WTC11 (cell line): ENCODE measurements around the gene PELI3. TPM values are rescaled to one million over a fixed set of nuclear protein-coding genes. Genes with fewer than 3 reads are reported as not detected.

Source experiments
- ATAC-seq: fragments of 200-7000 bp; cut with Tn5 transposase; 2 replicates; pipeline ENCODE4 v1.10.0; 2021; ENCODE audit warnings: mild to moderate bottlenecking, moderate library complexity
- CTCF ChIA-PET: fragments of 300-600 bp; sonication (Branson Sonifier 250); formaldehyde crosslinking; loops from one replicate; lab custom pipeline; 2021; ENCODE audit warnings: antibody characterized with exemption; lab: Charles Lee
- POLR2A ChIA-PET: fragments of 350-600 bp; sonication (Branson Sonifier 250); formaldehyde crosslinking; loops from one replicate; lab custom pipeline; 2021; ENCODE audit warnings: antibody characterized with exemption; lab: Charles Lee
- DNase-seq: peaks from one replicate; pipeline ENCODE4 v3.0.0; 2021; ENCODE audit warnings: low spot score
- H3K27ac Mint-ChIP-seq: 2 replicates; pipeline ENCODE4 v1.8.0; 2021; ENCODE audit warnings: mixed read lengths
- H3K27me3 Mint-ChIP-seq: 2 replicates; pipeline ENCODE4 v1.8.0; 2021; ENCODE audit warnings: low read depth, mild to moderate bottlenecking, moderate library complexity, mixed read lengths
- H3K36me3 Mint-ChIP-seq: 2 replicates; pipeline ENCODE4 v1.8.0; 2021; ENCODE audit warnings: mixed read lengths
- H3K4me1 Mint-ChIP-seq: 2 replicates; pipeline ENCODE4 v1.8.0; 2022; ENCODE audit warnings: mixed read lengths
- H3K4me3 Mint-ChIP-seq: 2 replicates; pipeline ENCODE4 v1.8.0; 2021; ENCODE audit warnings: mild to moderate bottlenecking, moderate library complexity, mixed read lengths
- H3K9me3 Mint-ChIP-seq: 2 replicates; pipeline ENCODE4 v1.8.0; 2021; ENCODE audit warnings: mixed read lengths
- ATF1 ChIP-seq: sonication (generic); formaldehyde crosslinking; IDR thresholded peaks from 2 replicates; pipeline ENCODE4 v1.8.1; 2023; ENCODE audit warnings: mild to moderate bottlenecking, moderate library complexity, missing genetic modification reagents
- ATF2 ChIP-seq: sonication (generic); formaldehyde crosslinking; IDR thresholded peaks from 2 replicates; pipeline ENCODE4 v1.8.1; 2022; ENCODE audit warnings: low read depth, missing genetic modification reagents, borderline replicate concordance
- ATF6 ChIP-seq: sonication (generic); formaldehyde crosslinking; IDR thresholded peaks from 2 replicates; pipeline ENCODE4 v1.8.1; 2023; ENCODE audit warnings: mild to moderate bottlenecking, missing genetic modification reagents
- CBFB ChIP-seq: sonication (generic); formaldehyde crosslinking; IDR thresholded peaks from 2 replicates; pipeline ENCODE4 v1.8.1; 2022; ENCODE audit warnings: mild to moderate bottlenecking, low read depth, missing genetic modification reagents
- CDX4 ChIP-seq: fragments of 250-450 bp; sonication (Bioruptor Pico); IDR thresholded peaks from 2 replicates; pipeline ENCODE4 v1.9.0; 2021; ENCODE audit warnings: moderate library complexity, mild to moderate bottlenecking, inconsistent platforms, borderline replicate concordance
- E2F1 ChIP-seq: sonication (generic); formaldehyde crosslinking; IDR thresholded peaks from 2 replicates; pipeline ENCODE4 v1.8.0; 2022; ENCODE audit warnings: mild to moderate bottlenecking, missing genetic modification reagents
- E2F5 ChIP-seq: sonication (generic); formaldehyde crosslinking; IDR thresholded peaks from 2 replicates; pipeline ENCODE4 v1.8.1; 2022; ENCODE audit warnings: mild to moderate bottlenecking, moderate library complexity, missing genetic modification reagents
- EMX1 ChIP-seq: fragments of 250-450 bp; sonication (Bioruptor Pico); IDR thresholded peaks from 2 replicates; pipeline ENCODE4 v1.8.0; 2021; ENCODE audit warnings: mild to moderate bottlenecking
- FOXP4 ChIP-seq: sonication (generic); formaldehyde crosslinking; IDR thresholded peaks from 2 replicates; pipeline ENCODE4 v1.8.0; 2022; ENCODE audit warnings: mild to moderate bottlenecking, missing genetic modification reagents
- HMGA2 ChIP-seq: fragments of 250-450 bp; sonication (Bioruptor Pico); IDR thresholded peaks from 2 replicates; pipeline ENCODE4 v1.4.0; 2021; ENCODE audit warnings: mild to moderate bottlenecking, moderate library complexity
- IRF1 ChIP-seq: sonication (generic); formaldehyde crosslinking; IDR thresholded peaks from 2 replicates; pipeline ENCODE4 v1.8.0; 2023; ENCODE audit warnings: missing genetic modification reagents
- KAT7 ChIP-seq: sonication (generic); formaldehyde crosslinking; IDR thresholded peaks from 2 replicates; pipeline ENCODE4 v1.8.1; 2023; ENCODE audit warnings: missing genetic modification reagents, mild to moderate bottlenecking, borderline replicate concordance
- MYBL2 ChIP-seq: sonication (generic); formaldehyde crosslinking; IDR thresholded peaks from 2 replicates; pipeline ENCODE4 v1.8.1; 2023; ENCODE audit warnings: mild to moderate bottlenecking, moderate library complexity, missing genetic modification reagents
- NFYB ChIP-seq: sonication (generic); formaldehyde crosslinking; conservative IDR thresholded peaks from 2 replicates; pipeline ENCODE4 v1.8.0; 2022; ENCODE audit warnings: low read depth, missing genetic modification reagents
- NR1H2 ChIP-seq: sonication (generic); formaldehyde crosslinking; IDR thresholded peaks from 2 replicates; pipeline ENCODE4 v1.9.0; 2021; ENCODE audit warnings: mild to moderate bottlenecking, moderate library complexity, missing genetic modification reagents
- SMAD4 ChIP-seq: sonication (generic); formaldehyde crosslinking; IDR thresholded peaks from 2 replicates; pipeline ENCODE4 v1.8.0; 2022; ENCODE audit warnings: mild to moderate bottlenecking, missing genetic modification reagents
- TP53 ChIP-seq: sonication (generic); formaldehyde crosslinking; IDR thresholded peaks from 2 replicates; pipeline ENCODE4 v1.8.1; 2023; ENCODE audit warnings: mild to moderate bottlenecking, missing genetic modification reagents
- ZNF138 ChIP-seq: sonication (generic); formaldehyde crosslinking; conservative IDR thresholded peaks from 2 replicates; pipeline ENCODE4 v1.8.1; 2022; ENCODE audit warnings: mild to moderate bottlenecking, moderate library complexity, missing genetic modification reagents
- ZNF219 ChIP-seq: sonication (generic); formaldehyde crosslinking; IDR thresholded peaks from 2 replicates; pipeline ENCODE4 v1.8.0; 2023; ENCODE audit warnings: missing genetic modification reagents, mild to moderate bottlenecking, borderline replicate concordance
- ZNF281 ChIP-seq: sonication (generic); formaldehyde crosslinking; IDR thresholded peaks from 2 replicates; pipeline ENCODE4 v1.8.0; 2023; ENCODE audit warnings: mild to moderate bottlenecking, missing genetic modification reagents
- ZNF425 ChIP-seq: fragments of 250-450 bp; sonication (Bioruptor Pico); conservative IDR thresholded peaks from 2 replicates; pipeline ENCODE4 v1.9.0; 2021; ENCODE audit warnings: mild to moderate bottlenecking
- total RNA-seq: library from RNA; stranded (reverse); gene quantifications from 3 replicates; pipeline ENCODE4 v1.2.3, GENCODE V29; 2021

Gene PELI3
- total RNA-seq, 1 experiment from 2014 or later: 7.8 TPM

- ChIA-PET CTCF (interaction anchor here (0.6 to 3.0 kb wide), 30 partner anchors 9 to 542 kb away, joined by 3 to 56 read pairs (median 8); partner anchors contain the start of genes ACTN3, BBS1, CCDC87 and CCS), POLR2A (interaction anchor here (0.5 to 1.8 kb wide), 22 partner anchors 10 to 364 kb away, joined by 3 to 22 read pairs (median 5); partner anchors contain the start of genes ACTN3, MRPL11, NPAS4 and PELI3)
- Mint-ChIP-seq H3K4me3 (peak overlapping the region; percentile 95), H3K27me3 (no peaks in the 10 kb centered on the region), H3K9me3 (no peaks in the 10 kb centered on the region), H3K27ac (peak overlapping the region; percentile 95), H3K4me1 (peaks cover 26% of the 10 kb centered on the region), H3K36me3 (peaks cover 11% of the 10 kb centered on the region)
- ATAC-seq: peak; percentile 33
- peak; percentile 36 for DNase-seq
- 0 out of 2 replicates have a peak, but pooled peaks have one; percentile 32 for TF ChIP-seq EMX1
- TF ChIP-seq SMAD4: peak; percentile 53; the same call in 1 of the 2 replicates
- 0 out of 2 replicates have a peak, but pooled peaks have one; percentile 16 for TF ChIP-seq FOXP4 (CRISPR knock-in tag)
- no peak for TF ChIP-seq NR1H2 (CRISPR knock-in tag)
- no peak for TF ChIP-seq ZNF138 (CRISPR knock-in tag)
- TF ChIP-seq HMGA2: no peak
- 0 out of 2 replicates have a peak, but pooled peaks have one; percentile 42 for TF ChIP-seq CBFB
- TF ChIP-seq ZNF425 (CRISPR knock-in tag): no peak
- TF ChIP-seq ZNF219: no peak
- no peak for TF ChIP-seq MYBL2 (CRISPR knock-in tag)
- 0 out of 2 replicates have a peak, but pooled peaks have one; percentile 11 for TF ChIP-seq KAT7 (CRISPR knock-in tag)
- TF ChIP-seq ATF2: no peak
- TF ChIP-seq ZNF281 (CRISPR knock-in tag): no peak
- TF ChIP-seq E2F1 (CRISPR knock-in tag): no peak
- 0 out of 2 replicates have a peak, but pooled peaks have one; percentile 7 for TF ChIP-seq IRF1 (CRISPR knock-in tag)
- no peak for TF ChIP-seq NFYB (CRISPR knock-in tag)
- no peak for TF ChIP-seq E2F5 (CRISPR knock-in tag)
- TF ChIP-seq TP53 (CRISPR knock-in tag): no peak
- no peak for TF ChIP-seq CDX4 (CRISPR knock-in tag)
- TF ChIP-seq ATF1 (CRISPR knock-in tag): no peak
- no peak for TF ChIP-seq ATF6 (CRISPR knock-in tag)
Measured at GRCh38 chr11:66479394-66480116, 12.8 kb downstream of the PELI3 start.
